Panc1 (cell line): ENCODE data around the gene GNAO1. TPM values are rescaled to one million over a fixed set of nuclear protein-coding genes. Genes with fewer than 3 reads are reported as not detected.

Experiments
- ATAC-seq: fragments of 200-7000 bp; cut with Tn5 transposase; 2 replicates; pipeline ENCODE4 v1.9.1; 2020; ENCODE audit warnings: mild to moderate bottlenecking, moderate library complexity
- BruUV-seq: library from RNA; stranded (reverse); fragments of 400-500 nt; replicated peaks from 2 replicates; lab custom pipeline; 2021; lab: Mats Ljungman, UMichigan
- CTCF ChIA-PET: fragments of 300-600 bp; sonication (Branson Sonifier 250); formaldehyde crosslinking; loops from one replicate; lab custom pipeline; 2022; ENCODE audit warnings: antibody characterized with exemption; lab: Charles Lee
- POLR2A ChIA-PET: fragments of 300-600 bp; sonication (Branson Sonifier 250); formaldehyde crosslinking; loops from one replicate; lab custom pipeline; 2022; ENCODE audit warnings: antibody characterized with exemption; lab: Charles Lee
- DNase-seq: peaks from one replicate; pipeline ENCODE4 v3.0.0-alpha.2; 2010; ENCODE audit warnings: low read depth, low spot score
- H3K27ac ChIP-seq: 2 replicates; pipeline ENCODE4 v1.5.1; 2011; ENCODE audit warnings: mild to moderate bottlenecking, low read length, inconsistent platforms
- H3K27me3 ChIP-seq: fragments of 200-500 bp; sonication (Bioruptor generic); 2 replicates; pipeline ENCODE4 v1.6.0; 2014; ENCODE audit warnings: low read length, inconsistent platforms; ENCODE audit not compliant: control insufficient read depth, insufficient read depth
- H3K36me3 ChIP-seq: fragments of 200-500 bp; sonication (Bioruptor generic); 2 replicates; pipeline ENCODE4 v1.5.1; 2014; ENCODE audit warnings: inconsistent platforms, mild to moderate bottlenecking, low read length, moderate library complexity; ENCODE audit not compliant: control insufficient read depth, insufficient read depth
- H3K4me1 ChIP-seq: 2 replicates; pipeline ENCODE4 v1.5.1; 2011; ENCODE audit warnings: inconsistent platforms, mild to moderate bottlenecking, low read length, moderate library complexity; ENCODE audit not compliant: control insufficient read depth, insufficient read depth
- H3K4me3 ChIP-seq, 2 experiments: 2 replicates each; pipeline ENCODE4 v1.5.1; 2011 to 2012; ENCODE audit warnings: low read depth in 2 of 2, low read length in 2 of 2, mild to moderate bottlenecking in 2 of 2, inconsistent platforms in 1 of 2, moderate library complexity in 1 of 2
- H3K9me3 ChIP-seq: fragments of 200-500 bp; sonication (Bioruptor generic); 2 replicates; pipeline ENCODE4 v1.5.1; 2014; ENCODE audit warnings: low read depth, mild to moderate bottlenecking, inconsistent platforms, low read length, moderate library complexity; ENCODE audit not compliant: control insufficient read depth, insufficient read depth
- CTCF ChIP-seq: fragments of 450-650 bp; IDR thresholded peaks from 2 replicates; pipeline ENCODE4 v1.5.1; 2017; ENCODE audit warnings: mild to moderate bottlenecking
- POLR2AphosphoS5 ChIP-seq: IDR thresholded peaks from 2 replicates; pipeline ENCODE4 v1.6.1; 2012; ENCODE audit warnings: mild to moderate bottlenecking, low read depth, low read length, moderate library complexity
- REST ChIP-seq, 2 experiments: IDR thresholded peaks; 2 replicates each; pipeline ENCODE4 v1.6.1; 2011 to 2012; ENCODE audit warnings: low read depth in 2 of 2, control low read depth in 1 of 2, low read length in 1 of 2, mild to moderate bottlenecking in 1 of 2, moderate library complexity in 1 of 2; ENCODE audit not compliant: insufficient read depth in 1 of 2
- SIN3A ChIP-seq: IDR thresholded peaks from 2 replicates; pipeline ENCODE4 v1.6.1; 2012; ENCODE audit warnings: low read depth, mild to moderate bottlenecking, low read length, moderate library complexity, borderline replicate concordance; ENCODE audit not compliant: insufficient read depth
- TCF7L2 ChIP-seq: IDR thresholded peaks from 2 replicates; pipeline ENCODE4 v1.6.1; 2011; ENCODE audit warnings: mild to moderate bottlenecking, low read depth, low read length, inconsistent platforms
- in situ Hi-C: cut with HindIII; loops from 2 replicates; pipeline ENCODE4 v1.10.0; 2016; ENCODE audit warnings: low sequenced_read_pairs, low pct_unique_long_range_greater_than_20kb
- intact Hi-C: fragments of 100-400 bp; cut with micrococcal nuclease; formaldehyde crosslinking; loops from one replicate; pipeline ENCODE4 v1.10.0; 2022; ENCODE audit not compliant: unreplicated experiment
- total RNA-seq: library from RNA; stranded (reverse); gene quantifications from one replicate; pipeline ENCODE4 v1.2.1, GENCODE V29; 2021; ENCODE audit not compliant: unreplicated experiment

Gene GNAO1
- total RNA-seq, 1 experiment from 2014 or later: 33.4 TPM

- Histone ChIP-seq H3K9me3 (no peaks in the 10 kb centered on the region), H3K4me3 (no peak overlapping the region), H3K4me1 (no peaks in the 10 kb centered on the region; the same call in 1 of the 2 replicates), H3K36me3 (no peaks in the 10 kb centered on the region), H3K27ac (no peak overlapping the region), H3K27me3 (no peaks in the 10 kb centered on the region)
- BruUV-seq: no TSS peak
- in situ Hi-C loops: no loop called here
- intact Hi-C loops: no loop called here
- TF ChIP-seq CTCF (no peak), REST (IDR thresholded peaks at IDR 0.05; ENCODE audit: insufficient read depth in 1 of 2, low read depth in 2 of 2, low read length in 1 of 2) (no peak), TCF7L2 (no peak), POLR2AphosphoS5 (no peak), SIN3A (no peak)
- ATAC-seq (no peak), DNase-seq (no peak)
- POLR2A ChIA-PET: no interaction called here
- CTCF ChIA-PET: no interaction called here
Observed at GRCh38 chr16:56226187-56226586, 34.9 kb downstream of the GNAO1 start.

- DNase-seq (no peak), ATAC-seq (no peak)
- ChIA-PET CTCF (no interaction called here), POLR2A (no interaction called here)
- no peak overlapping the region for H3K4me3 ChIP-seq
- BruUV-seq: no TSS peak
- H3K27me3 ChIP-seq: no peaks in the 10 kb centered on the region
- H3K36me3 ChIP-seq: no peaks in the 10 kb centered on the region
- intact Hi-C loops: no loop called here
- TF ChIP-seq POLR2AphosphoS5: no peak
- no peak for TF ChIP-seq REST (IDR thresholded peaks at IDR 0.05; ENCODE audit: insufficient read depth in 1 of 2, low read depth in 2 of 2, low read length in 1 of 2)
- no peak for TF ChIP-seq CTCF
- no peak for TF ChIP-seq TCF7L2
- TF ChIP-seq SIN3A: no peak
- H3K9me3 ChIP-seq: no peaks in the 10 kb centered on the region
- no peak overlapping the region for H3K27ac ChIP-seq
- no peaks in the 10 kb centered on the region; the same call in 1 of the 2 replicates for H3K4me1 ChIP-seq
- in situ Hi-C loops: no loop called here
Observed at GRCh38 chr16:56226845-56227525, 35.7 kb downstream of the GNAO1 start.
